ENCODE data around the gene PTGES. TPM values are rescaled to one million over a fixed set of nuclear protein-coding genes. Genes with fewer than 3 reads are reported as not detected.

The PTGES gene
- total RNA-seq, 1 experiment from 2014 or later, result 2.5 TPM

DNA sequence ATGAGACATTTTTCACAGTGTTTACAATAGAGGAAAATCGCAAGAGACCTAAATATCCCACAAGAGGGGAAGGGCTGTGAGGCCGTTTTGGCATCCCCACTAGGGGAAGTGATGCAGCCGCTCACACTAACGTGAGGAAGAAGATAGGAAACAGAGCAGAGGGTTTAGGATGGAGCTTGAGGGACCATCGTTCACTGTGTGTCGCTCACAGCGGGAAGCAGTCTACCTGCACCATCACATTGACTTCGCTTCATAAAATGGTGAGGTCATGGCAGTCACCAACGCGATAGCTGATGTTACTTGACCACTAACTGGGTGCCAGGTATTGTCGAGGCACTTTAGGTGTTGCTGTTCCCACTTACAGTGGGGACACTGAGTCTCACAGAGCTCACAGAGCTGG lies 51.8 kb downstream of the PTGES start (continued):
- TF ChIP-seq, protein P1, sequence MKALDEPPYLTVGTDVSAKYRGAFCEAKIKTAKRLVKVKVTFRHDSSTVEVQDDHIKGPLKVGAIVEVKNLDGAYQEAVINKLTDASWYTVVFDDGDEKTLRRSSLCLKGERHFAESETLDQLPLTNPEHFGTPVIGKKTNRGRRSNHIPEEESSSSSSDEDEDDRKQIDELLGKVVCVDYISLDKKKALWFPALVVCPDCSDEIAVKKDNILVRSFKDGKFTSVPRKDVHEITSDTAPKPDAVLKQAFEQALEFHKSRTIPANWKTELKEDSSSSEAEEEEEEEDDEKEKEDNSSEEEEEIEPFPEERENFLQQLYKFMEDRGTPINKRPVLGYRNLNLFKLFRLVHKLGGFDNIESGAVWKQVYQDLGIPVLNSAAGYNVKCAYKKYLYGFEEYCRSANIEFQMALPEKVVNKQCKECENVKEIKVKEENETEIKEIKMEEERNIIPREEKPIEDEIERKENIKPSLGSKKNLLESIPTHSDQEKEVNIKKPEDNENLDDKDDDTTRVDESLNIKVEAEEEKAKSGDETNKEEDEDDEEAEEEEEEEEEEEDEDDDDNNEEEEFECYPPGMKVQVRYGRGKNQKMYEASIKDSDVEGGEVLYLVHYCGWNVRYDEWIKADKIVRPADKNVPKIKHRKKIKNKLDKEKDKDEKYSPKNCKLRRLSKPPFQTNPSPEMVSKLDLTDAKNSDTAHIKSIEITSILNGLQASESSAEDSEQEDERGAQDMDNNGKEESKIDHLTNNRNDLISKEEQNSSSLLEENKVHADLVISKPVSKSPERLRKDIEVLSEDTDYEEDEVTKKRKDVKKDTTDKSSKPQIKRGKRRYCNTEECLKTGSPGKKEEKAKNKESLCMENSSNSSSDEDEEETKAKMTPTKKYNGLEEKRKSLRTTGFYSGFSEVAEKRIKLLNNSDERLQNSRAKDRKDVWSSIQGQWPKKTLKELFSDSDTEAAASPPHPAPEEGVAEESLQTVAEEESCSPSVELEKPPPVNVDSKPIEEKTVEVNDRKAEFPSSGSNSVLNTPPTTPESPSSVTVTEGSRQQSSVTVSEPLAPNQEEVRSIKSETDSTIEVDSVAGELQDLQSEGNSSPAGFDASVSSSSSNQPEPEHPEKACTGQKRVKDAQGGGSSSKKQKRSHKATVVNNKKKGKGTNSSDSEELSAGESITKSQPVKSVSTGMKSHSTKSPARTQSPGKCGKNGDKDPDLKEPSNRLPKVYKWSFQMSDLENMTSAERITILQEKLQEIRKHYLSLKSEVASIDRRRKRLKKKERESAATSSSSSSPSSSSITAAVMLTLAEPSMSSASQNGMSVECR (CRISPR knock-in tag; IDR thresholded peaks at IDR 0.05; ENCODE audit: borderline replicate concordance), result no peak
- no peak for TF ChIP-seq ZNF671 (CRISPR knock-in tag; IDR thresholded peaks at IDR 0.05)

DNA sequence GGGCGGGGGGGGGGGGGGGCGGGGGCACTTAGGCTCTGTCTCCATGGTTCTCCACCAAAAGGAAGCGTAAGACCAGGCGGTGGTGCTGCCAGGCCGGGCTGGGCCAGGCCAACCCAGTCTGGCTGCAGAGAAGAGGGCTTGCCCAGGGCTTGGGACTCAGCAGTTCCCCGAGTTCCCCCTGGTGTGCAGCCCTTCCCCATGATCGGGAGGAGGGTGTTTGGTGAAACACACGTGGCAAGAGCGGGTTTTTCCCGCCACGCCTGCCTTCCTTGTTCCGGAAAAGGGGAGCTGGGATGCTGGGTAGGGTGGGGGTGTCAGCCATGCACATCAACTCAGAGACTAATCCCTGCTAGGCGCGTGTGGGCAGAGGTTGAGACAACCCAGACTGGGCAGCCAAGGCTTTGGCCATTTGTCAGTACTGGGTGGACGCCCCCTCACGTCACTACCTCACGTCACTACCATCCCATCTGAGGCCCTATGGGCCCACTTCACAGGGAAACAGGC lies 54.5 kb downstream of the PTGES start:
- Mint-ChIP-seq H3K27me3 (ENCODE audit: low read depth) (peaks cover 13% of the 10 kb centered on the region), H3K4me1 (peaks cover 10% of the 10 kb centered on the region), H3K9me3 (no peaks in the 10 kb centered on the region), H3K27ac (no peak overlapping the region), H3K36me3 (no peaks in the 10 kb centered on the region), H3K4me3 (no peak overlapping the region)
- TF ChIP-seq, protein P2, sequence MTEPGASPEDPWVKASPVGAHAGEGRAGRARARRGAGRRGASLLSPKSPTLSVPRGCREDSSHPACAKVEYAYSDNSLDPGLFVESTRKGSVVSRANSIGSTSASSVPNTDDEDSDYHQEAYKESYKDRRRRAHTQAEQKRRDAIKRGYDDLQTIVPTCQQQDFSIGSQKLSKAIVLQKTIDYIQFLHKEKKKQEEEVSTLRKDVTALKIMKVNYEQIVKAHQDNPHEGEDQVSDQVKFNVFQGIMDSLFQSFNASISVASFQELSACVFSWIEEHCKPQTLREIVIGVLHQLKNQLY (CRISPR knock-in tag; IDR thresholded peaks at IDR 0.05), result no peak
- TF ChIP-seq, protein P3, sequence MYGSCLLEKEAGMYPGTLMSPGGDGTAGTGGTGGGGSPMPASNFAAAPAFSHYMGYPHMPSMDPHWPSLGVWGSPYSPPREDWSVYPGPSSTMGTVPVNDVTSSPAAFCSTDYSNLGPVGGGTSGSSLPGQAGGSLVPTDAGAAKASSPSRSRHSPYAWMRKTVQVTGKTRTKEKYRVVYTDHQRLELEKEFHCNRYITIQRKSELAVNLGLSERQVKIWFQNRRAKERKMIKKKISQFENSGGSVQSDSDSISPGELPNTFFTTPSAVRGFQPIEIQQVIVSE (CRISPR knock-in tag; IDR thresholded peaks at IDR 0.05; ENCODE audit: borderline replicate concordance), result no peak
- TF ChIP-seq SMAD3 (CRISPR knock-in tag; IDR thresholded peaks at IDR 0.05; ENCODE audit: borderline replicate concordance), result no peak
- no peak for TF ChIP-seq SMAD4 (CRISPR knock-in tag; IDR thresholded peaks at IDR 0.05)
- TF ChIP-seq, protein P4, sequence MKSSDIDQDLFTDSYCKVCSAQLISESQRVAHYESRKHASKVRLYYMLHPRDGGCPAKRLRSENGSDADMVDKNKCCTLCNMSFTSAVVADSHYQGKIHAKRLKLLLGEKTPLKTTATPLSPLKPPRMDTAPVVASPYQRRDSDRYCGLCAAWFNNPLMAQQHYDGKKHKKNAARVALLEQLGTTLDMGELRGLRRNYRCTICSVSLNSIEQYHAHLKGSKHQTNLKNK (CRISPR knock-in tag; IDR thresholded peaks at IDR 0.05), result no peak
- no peak for TF ChIP-seq KAT7 (CRISPR knock-in tag; IDR thresholded peaks at IDR 0.05; ENCODE audit: borderline replicate concordance)
- no peak for TF ChIP-seq GABPB1 (CRISPR knock-in tag; IDR thresholded peaks at IDR 0.05)
- no peak for TF ChIP-seq NFE2L1 (CRISPR knock-in tag; IDR thresholded peaks at IDR 0.05)
- no peak for TF ChIP-seq ZNF219 (CRISPR knock-in tag; IDR thresholded peaks at IDR 0.05; ENCODE audit: borderline replicate concordance)
- no peak for TF ChIP-seq MXD4 (CRISPR knock-in tag; IDR thresholded peaks at IDR 0.05; ENCODE audit: borderline replicate concordance)
- TF ChIP-seq NR2C2 (CRISPR knock-in tag; IDR thresholded peaks at IDR 0.05), result no peak
- TF ChIP-seq CBFB (CRISPR knock-in tag; IDR thresholded peaks at IDR 0.05; ENCODE audit: low read depth), result no peak
- TF ChIP-seq, protein P5, sequence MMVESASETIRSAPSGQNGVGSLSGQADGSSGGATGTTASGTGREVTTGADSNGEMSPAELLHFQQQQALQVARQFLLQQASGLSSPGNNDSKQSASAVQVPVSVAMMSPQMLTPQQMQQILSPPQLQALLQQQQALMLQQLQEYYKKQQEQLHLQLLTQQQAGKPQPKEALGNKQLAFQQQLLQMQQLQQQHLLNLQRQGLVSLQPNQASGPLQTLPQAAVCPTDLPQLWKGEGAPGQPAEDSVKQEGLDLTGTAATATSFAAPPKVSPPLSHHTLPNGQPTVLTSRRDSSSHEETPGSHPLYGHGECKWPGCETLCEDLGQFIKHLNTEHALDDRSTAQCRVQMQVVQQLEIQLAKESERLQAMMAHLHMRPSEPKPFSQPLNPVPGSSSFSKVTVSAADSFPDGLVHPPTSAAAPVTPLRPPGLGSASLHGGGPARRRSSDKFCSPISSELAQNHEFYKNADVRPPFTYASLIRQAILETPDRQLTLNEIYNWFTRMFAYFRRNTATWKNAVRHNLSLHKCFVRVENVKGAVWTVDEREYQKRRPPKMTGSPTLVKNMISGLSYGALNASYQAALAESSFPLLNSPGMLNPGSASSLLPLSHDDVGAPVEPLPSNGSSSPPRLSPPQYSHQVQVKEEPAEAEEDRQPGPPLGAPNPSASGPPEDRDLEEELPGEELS (CRISPR knock-in tag; IDR thresholded peaks at IDR 0.05), result no peak
- TF ChIP-seq, protein P6, sequence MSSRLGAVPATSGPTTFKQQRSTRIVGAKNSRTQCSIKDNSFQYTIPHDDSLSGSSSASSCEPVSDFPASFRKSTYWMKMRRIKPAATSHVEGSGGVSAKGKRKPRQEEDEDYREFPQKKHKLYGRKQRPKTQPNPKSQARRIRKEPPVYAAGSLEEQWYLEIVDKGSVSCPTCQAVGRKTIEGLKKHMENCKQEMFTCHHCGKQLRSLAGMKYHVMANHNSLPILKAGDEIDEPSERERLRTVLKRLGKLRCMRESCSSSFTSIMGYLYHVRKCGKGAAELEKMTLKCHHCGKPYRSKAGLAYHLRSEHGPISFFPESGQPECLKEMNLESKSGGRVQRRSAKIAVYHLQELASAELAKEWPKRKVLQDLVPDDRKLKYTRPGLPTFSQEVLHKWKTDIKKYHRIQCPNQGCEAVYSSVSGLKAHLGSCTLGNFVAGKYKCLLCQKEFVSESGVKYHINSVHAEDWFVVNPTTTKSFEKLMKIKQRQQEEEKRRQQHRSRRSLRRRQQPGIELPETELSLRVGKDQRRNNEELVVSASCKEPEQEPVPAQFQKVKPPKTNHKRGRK (CRISPR knock-in tag; IDR thresholded peaks at IDR 0.05; ENCODE audit: borderline replicate concordance), result no peak
- TF ChIP-seq, protein P7, sequence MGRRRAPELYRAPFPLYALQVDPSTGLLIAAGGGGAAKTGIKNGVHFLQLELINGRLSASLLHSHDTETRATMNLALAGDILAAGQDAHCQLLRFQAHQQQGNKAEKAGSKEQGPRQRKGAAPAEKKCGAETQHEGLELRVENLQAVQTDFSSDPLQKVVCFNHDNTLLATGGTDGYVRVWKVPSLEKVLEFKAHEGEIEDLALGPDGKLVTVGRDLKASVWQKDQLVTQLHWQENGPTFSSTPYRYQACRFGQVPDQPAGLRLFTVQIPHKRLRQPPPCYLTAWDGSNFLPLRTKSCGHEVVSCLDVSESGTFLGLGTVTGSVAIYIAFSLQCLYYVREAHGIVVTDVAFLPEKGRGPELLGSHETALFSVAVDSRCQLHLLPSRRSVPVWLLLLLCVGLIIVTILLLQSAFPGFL (CRISPR knock-in tag; IDR thresholded peaks at IDR 0.05; ENCODE audit: borderline replicate concordance), result no peak
- no peak for TF ChIP-seq ETV6 (CRISPR knock-in tag; IDR thresholded peaks at IDR 0.05)
- TF ChIP-seq, protein P8, sequence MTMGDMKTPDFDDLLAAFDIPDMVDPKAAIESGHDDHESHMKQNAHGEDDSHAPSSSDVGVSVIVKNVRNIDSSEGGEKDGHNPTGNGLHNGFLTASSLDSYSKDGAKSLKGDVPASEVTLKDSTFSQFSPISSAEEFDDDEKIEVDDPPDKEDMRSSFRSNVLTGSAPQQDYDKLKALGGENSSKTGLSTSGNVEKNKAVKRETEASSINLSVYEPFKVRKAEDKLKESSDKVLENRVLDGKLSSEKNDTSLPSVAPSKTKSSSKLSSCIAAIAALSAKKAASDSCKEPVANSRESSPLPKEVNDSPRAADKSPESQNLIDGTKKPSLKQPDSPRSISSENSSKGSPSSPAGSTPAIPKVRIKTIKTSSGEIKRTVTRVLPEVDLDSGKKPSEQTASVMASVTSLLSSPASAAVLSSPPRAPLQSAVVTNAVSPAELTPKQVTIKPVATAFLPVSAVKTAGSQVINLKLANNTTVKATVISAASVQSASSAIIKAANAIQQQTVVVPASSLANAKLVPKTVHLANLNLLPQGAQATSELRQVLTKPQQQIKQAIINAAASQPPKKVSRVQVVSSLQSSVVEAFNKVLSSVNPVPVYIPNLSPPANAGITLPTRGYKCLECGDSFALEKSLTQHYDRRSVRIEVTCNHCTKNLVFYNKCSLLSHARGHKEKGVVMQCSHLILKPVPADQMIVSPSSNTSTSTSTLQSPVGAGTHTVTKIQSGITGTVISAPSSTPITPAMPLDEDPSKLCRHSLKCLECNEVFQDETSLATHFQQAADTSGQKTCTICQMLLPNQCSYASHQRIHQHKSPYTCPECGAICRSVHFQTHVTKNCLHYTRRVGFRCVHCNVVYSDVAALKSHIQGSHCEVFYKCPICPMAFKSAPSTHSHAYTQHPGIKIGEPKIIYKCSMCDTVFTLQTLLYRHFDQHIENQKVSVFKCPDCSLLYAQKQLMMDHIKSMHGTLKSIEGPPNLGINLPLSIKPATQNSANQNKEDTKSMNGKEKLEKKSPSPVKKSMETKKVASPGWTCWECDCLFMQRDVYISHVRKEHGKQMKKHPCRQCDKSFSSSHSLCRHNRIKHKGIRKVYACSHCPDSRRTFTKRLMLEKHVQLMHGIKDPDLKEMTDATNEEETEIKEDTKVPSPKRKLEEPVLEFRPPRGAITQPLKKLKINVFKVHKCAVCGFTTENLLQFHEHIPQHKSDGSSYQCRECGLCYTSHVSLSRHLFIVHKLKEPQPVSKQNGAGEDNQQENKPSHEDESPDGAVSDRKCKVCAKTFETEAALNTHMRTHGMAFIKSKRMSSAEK (CRISPR knock-in tag; IDR thresholded peaks at IDR 0.05; ENCODE audit: borderline replicate concordance), result no peak
- DNase-seq (ENCODE audit: low spot score) (no peak), ATAC-seq (peak; percentile 29)
- CTCF ChIA-PET, result interaction anchor here (0.8 to 3.9 kb wide), 6 partner anchors 23 to 558 kb away, joined by 3 to 26 read pairs (median 11); partner anchors contain the start of gene ASB6
- POLR2A ChIA-PET, result no interaction called here
